Measurements from ENCODE around the gene IPO13.

The IPO13 gene

GRCh38 chr1:43984855-43985254, 38.1 kb downstream of the IPO13 start:
- DNase-seq (ENCODE audit: extremely low read depth in 1 of 2, low read depth in 1 of 2) = no peak

- no peak for DNase-seq (ENCODE audit: extremely low read depth in 1 of 2, low read depth in 1 of 2)
These were observed 39.3 kb downstream of the IPO13 start for GRCh38 chr1:43985984-43986595.

- DNase-seq (ENCODE audit: extremely low read depth in 1 of 2, low read depth in 1 of 2) = no peak
These were observed 40.0 kb downstream of the IPO13 start for GRCh38 chr1:43986712-43987111.

- DNase-seq (ENCODE audit: extremely low read depth in 1 of 2, low read depth in 1 of 2) = no peak
These were observed 40.6 kb downstream of the IPO13 start for GRCh38 chr1:43987159-43987902.

GRCh38 chr1:43990271-43991199, 43.8 kb downstream of the IPO13 start:
- no peak for DNase-seq (ENCODE audit: extremely low read depth in 1 of 2, low read depth in 1 of 2)

GRCh38 chr1:43991200-43991475, 44.4 kb downstream of the IPO13 start:
- DNase-seq (ENCODE audit: extremely low read depth in 1 of 2, low read depth in 1 of 2) = no peak

- DNase-seq (ENCODE audit: extremely low read depth in 1 of 2, low read depth in 1 of 2) = peak; percentile 36 to 62
These were observed 44.9 kb downstream of the IPO13 start, which contains the start of gene CCDC24 for GRCh38 chr1:43991476-43992231. CCDC24 (plus strand) TSS chr1:43991599; CDS start chr1:43991879, 280 bp downstream.

- DNase-seq (ENCODE audit: extremely low read depth in 1 of 2, low read depth in 1 of 2) = no peak
These were observed 45.7 kb downstream of the IPO13 start for GRCh38 chr1:43992232-43992995.

- no peak for DNase-seq (ENCODE audit: extremely low read depth in 1 of 2, low read depth in 1 of 2)
These were observed 46.6 kb downstream of the IPO13 start for GRCh38 chr1:43993206-43993914.

- DNase-seq (ENCODE audit: extremely low read depth in 1 of 2, low read depth in 1 of 2) = no peak
These were observed 47.3 kb downstream of the IPO13 start for GRCh38 chr1:43994071-43994470.

- DNase-seq (ENCODE audit: extremely low read depth in 1 of 2, low read depth in 1 of 2) = no peak
These were observed 48.3 kb downstream of the IPO13 start for GRCh38 chr1:43994794-43995790.

- no peak for DNase-seq (ENCODE audit: extremely low read depth in 1 of 2, low read depth in 1 of 2)
These were observed 49.4 kb downstream of the IPO13 start for GRCh38 chr1:43995984-43996732.

GRCh38 chr1:43996733-43997115, 50.0 kb downstream of the IPO13 start:
- no peak for DNase-seq (ENCODE audit: extremely low read depth in 1 of 2, low read depth in 1 of 2)

GRCh38 chr1:43997295-43997999, 50.7 kb downstream of the IPO13 start:
- no peak for DNase-seq (ENCODE audit: extremely low read depth in 1 of 2, low read depth in 1 of 2)

- no peak for DNase-seq (ENCODE audit: extremely low read depth in 1 of 2, low read depth in 1 of 2)
These were observed 51.2 kb downstream of the IPO13 start for GRCh38 chr1:43998000-43998378.

- DNase-seq (ENCODE audit: extremely low read depth in 1 of 2, low read depth in 1 of 2) = no peak
These were observed 52.7 kb downstream of the IPO13 start for GRCh38 chr1:43999455-43999854.

- DNase-seq (ENCODE audit: extremely low read depth in 1 of 2, low read depth in 1 of 2) = no peak
These were observed 53.4 kb downstream of the IPO13 start for GRCh38 chr1:44000122-44000665.
